MM.1S (cell line): Measurements from ENCODE around the gene TSHZ2.

Source experiments
- DNase-seq: peaks from one replicate; pipeline ENCODE4 v3.0.0-alpha.2; 2015
- H2AFZ ChIP-seq: fragments of 300-600 bp; sonication (generic); 2 replicates; pipeline ENCODE4 v1.6.0; 2016; ENCODE audit warnings: antibody characterized with exemption, low read length
- H3F3A ChIP-seq: fragments of 300-600 bp; sonication (generic); 2 replicates; pipeline ENCODE4 v1.6.1; 2016; ENCODE audit warnings: mild to moderate bottlenecking, antibody characterized with exemption, low read length, moderate library complexity, mixed read lengths; ENCODE audit not compliant: insufficient read depth
- H3K27ac ChIP-seq: fragments of 300-600 bp; sonication (generic); 2 replicates; pipeline ENCODE4 v1.5.1; 2016; ENCODE audit warnings: mild to moderate bottlenecking, low read length
- H3K27me3 ChIP-seq: fragments of 300-600 bp; sonication (generic); replicated peaks from 2 replicates; pipeline ENCODE4 v1.6.0; 2016; ENCODE audit warnings: low read length; ENCODE audit not compliant: insufficient read depth
- H3K36me3 ChIP-seq: fragments of 300-600 bp; sonication (generic); replicated peaks from 2 replicates; pipeline ENCODE4 v1.6.1; 2016; ENCODE audit warnings: mild to moderate bottlenecking, low read length, mixed read lengths; ENCODE audit not compliant: insufficient read depth
- H3K4me1 ChIP-seq: fragments of 300-600 bp; sonication (generic); 2 replicates; pipeline ENCODE4 v1.6.1; 2016; ENCODE audit warnings: low read length, mixed read lengths
- H3K4me2 ChIP-seq: fragments of 300-600 bp; sonication (generic); 2 replicates; pipeline ENCODE4 v1.6.0; 2016; ENCODE audit warnings: low read depth, low read length
- H3K4me3 ChIP-seq: fragments of 300-600 bp; sonication (generic); 2 replicates; pipeline ENCODE4 v1.5.1; 2016; ENCODE audit warnings: low read length, mixed read lengths
- H3K79me2 ChIP-seq: fragments of 300-600 bp; sonication (generic); 2 replicates; pipeline ENCODE4 v1.6.1; 2016; ENCODE audit warnings: mixed run types, low read length, mixed read lengths
- H3K9ac ChIP-seq: fragments of 300-600 bp; sonication (generic); 2 replicates; pipeline ENCODE4 v1.6.1; 2016; ENCODE audit warnings: low read length, mixed read lengths
- H3K9me2 ChIP-seq: fragments of 300-600 bp; sonication (generic); replicated peaks from 2 replicates; pipeline ENCODE4 v1.6.1; 2016; ENCODE audit warnings: mild to moderate bottlenecking, low read length, mixed read lengths; ENCODE audit not compliant: insufficient read depth
- H3K9me3 ChIP-seq: fragments of 300-600 bp; sonication (generic); replicated peaks from 2 replicates; pipeline ENCODE4 v1.6.1; 2016; ENCODE audit warnings: mild to moderate bottlenecking, low read length, mixed read lengths; ENCODE audit not compliant: insufficient read depth
- H4K20me1 ChIP-seq: fragments of 300-600 bp; sonication (generic); 2 replicates; pipeline ENCODE4 v1.6.1; 2016; ENCODE audit warnings: mild to moderate bottlenecking, low read length, moderate library complexity, mixed read lengths; ENCODE audit not compliant: insufficient read depth
- EZH2 ChIP-seq: fragments of 300-600 bp; sonication (generic); optimal IDR thresholded peaks from 2 replicates; pipeline ENCODE3; 2017; ENCODE audit warnings: low read depth, mild to moderate bottlenecking, antibody characterized with exemption, low read length, mixed read lengths
- EZH2phosphoT487 ChIP-seq: fragments of 300-600 bp; sonication (generic); IDR thresholded peaks from 2 replicates; pipeline ENCODE4 v1.6.1; 2018; ENCODE audit warnings: antibody characterized with exemption, low read length
- TF ChIP-seq, protein P1 (sequence below): fragments of 300-600 bp; sonication (generic); IDR thresholded peaks from 2 replicates; pipeline ENCODE4 v1.5.1; 2016; ENCODE audit warnings: antibody characterized with exemption, low read length, mixed read lengths

TSHZ2 gene

DNA sequence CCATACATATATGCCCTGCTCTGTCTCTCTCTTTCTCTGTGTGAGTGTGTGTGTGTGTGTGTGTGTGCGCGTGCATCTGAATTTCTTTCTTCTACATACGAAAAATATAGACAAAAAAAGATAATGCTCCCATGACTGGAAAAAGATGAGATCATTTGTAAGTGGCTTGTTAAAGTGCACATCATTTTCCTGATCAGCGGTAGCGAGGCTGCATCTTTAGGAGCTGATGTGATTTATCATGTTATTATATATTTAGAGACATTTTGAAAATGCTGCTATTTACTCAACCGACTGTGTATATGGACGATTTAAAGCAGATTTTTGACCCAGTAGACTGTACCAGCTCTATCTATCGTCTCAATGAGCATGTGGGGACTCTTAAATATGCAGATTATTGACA is 265.3 kb downstream of the TSHZ2 start:
- no peaks in the 10 kb centered on the region for H3K36me3 ChIP-seq
- no peaks in the 10 kb centered on the region for H3K9me3 ChIP-seq
- no peaks in the 10 kb centered on the region for H3K27me3 ChIP-seq
- no peak for DNase-seq
- H3K4me2 ChIP-seq: no peak overlapping the region
- no peaks in the 10 kb centered on the region for H3F3A ChIP-seq
- H3K4me1 ChIP-seq: no peaks in the 10 kb centered on the region
- no peak overlapping the region for H3K27ac ChIP-seq
- H3K9me2 ChIP-seq: no peaks in the 10 kb centered on the region
- H3K4me3 ChIP-seq: no peak overlapping the region
- H3K79me2 ChIP-seq: no peaks in the 10 kb centered on the region
- no peaks in the 10 kb centered on the region for H4K20me1 ChIP-seq
- no peak for TF ChIP-seq EZH2
- TF ChIP-seq, protein P1, sequence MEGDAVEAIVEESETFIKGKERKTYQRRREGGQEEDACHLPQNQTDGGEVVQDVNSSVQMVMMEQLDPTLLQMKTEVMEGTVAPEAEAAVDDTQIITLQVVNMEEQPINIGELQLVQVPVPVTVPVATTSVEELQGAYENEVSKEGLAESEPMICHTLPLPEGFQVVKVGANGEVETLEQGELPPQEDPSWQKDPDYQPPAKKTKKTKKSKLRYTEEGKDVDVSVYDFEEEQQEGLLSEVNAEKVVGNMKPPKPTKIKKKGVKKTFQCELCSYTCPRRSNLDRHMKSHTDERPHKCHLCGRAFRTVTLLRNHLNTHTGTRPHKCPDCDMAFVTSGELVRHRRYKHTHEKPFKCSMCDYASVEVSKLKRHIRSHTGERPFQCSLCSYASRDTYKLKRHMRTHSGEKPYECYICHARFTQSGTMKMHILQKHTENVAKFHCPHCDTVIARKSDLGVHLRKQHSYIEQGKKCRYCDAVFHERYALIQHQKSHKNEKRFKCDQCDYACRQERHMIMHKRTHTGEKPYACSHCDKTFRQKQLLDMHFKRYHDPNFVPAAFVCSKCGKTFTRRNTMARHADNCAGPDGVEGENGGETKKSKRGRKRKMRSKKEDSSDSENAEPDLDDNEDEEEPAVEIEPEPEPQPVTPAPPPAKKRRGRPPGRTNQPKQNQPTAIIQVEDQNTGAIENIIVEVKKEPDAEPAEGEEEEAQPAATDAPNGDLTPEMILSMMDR: no peak
- no peak for TF ChIP-seq EZH2phosphoT487
- no peak overlapping the region for H3K9ac ChIP-seq
- H2AFZ ChIP-seq: no peak overlapping the region

DNA sequence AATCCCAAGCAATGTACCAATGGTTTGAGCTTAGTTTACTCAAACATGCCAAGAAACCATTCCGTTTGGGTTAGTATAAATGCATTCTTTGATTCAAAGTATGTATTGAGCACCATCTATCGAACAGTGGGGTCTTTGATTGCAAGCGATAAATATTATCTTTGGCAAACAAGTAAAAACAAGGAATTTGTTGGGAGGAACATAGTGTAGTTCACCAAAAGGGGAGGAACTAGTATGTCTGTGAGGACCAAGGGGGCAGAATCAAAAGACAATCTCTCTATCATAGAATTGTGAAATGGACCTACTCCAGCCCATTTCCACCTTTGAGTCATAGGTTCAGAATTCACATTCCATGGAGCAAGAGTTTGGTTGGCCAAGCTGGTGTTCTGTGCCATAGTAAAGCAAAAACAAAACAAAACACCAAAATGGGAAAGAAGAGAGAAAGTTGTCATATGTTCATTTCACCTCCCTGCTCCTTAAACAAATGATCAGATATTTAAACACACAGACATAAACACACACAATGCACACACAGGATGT is 266.0 kb downstream of the TSHZ2 start:
- no peak overlapping the region for H3K4me2 ChIP-seq
- H3K9me2 ChIP-seq: no peaks in the 10 kb centered on the region
- H3K79me2 ChIP-seq: no peaks in the 10 kb centered on the region
- no peaks in the 10 kb centered on the region for H3K9me3 ChIP-seq
- no peak overlapping the region for H3K9ac ChIP-seq
- H4K20me1 ChIP-seq: no peaks in the 10 kb centered on the region
- H3K4me3 ChIP-seq: no peak overlapping the region
- no peak overlapping the region for H3K27ac ChIP-seq
- H3K27me3 ChIP-seq: no peaks in the 10 kb centered on the region
- H3K36me3 ChIP-seq: no peaks in the 10 kb centered on the region
- no peak for DNase-seq
- H3F3A ChIP-seq: no peaks in the 10 kb centered on the region
- H2AFZ ChIP-seq: no peak overlapping the region
- TF ChIP-seq, protein P1: no peak
- TF ChIP-seq EZH2phosphoT487: no peak
- no peak for TF ChIP-seq EZH2
- H3K4me1 ChIP-seq: no peaks in the 10 kb centered on the region

GRCh38 chr20:53243152-53243551 is 271.0 kb downstream of the TSHZ2 start:
- Histone ChIP-seq H3K4me1 (no peaks in the 10 kb centered on the region), H3K4me3 (no peak overlapping the region), H3K9me2 (no peaks in the 10 kb centered on the region), H3K9me3 (no peaks in the 10 kb centered on the region), H3K9ac (no peak overlapping the region), H3K27ac (no peak overlapping the region), H3K36me3 (no peaks in the 10 kb centered on the region), H3K79me2 (no peaks in the 10 kb centered on the region), H3K4me2 (no peak overlapping the region), H3K27me3 (no peaks in the 10 kb centered on the region), H2AFZ (no peak overlapping the region), H4K20me1 (no peaks in the 10 kb centered on the region), H3F3A (no peaks in the 10 kb centered on the region)
- no peak for DNase-seq
- TF ChIP-seq EZH2phosphoT487 (no peak), EZH2 (no peak)

- Histone ChIP-seq H3K9ac (no peak overlapping the region), H3K4me2 (no peak overlapping the region), H3K4me1 (no peaks in the 10 kb centered on the region), H2AFZ (no peak overlapping the region), H3K79me2 (no peaks in the 10 kb centered on the region), H3K9me3 (no peaks in the 10 kb centered on the region), H3K27ac (no peak overlapping the region), H3K36me3 (no peaks in the 10 kb centered on the region), H3K4me3 (no peak overlapping the region), H3K27me3 (no peaks in the 10 kb centered on the region), H3F3A (no peaks in the 10 kb centered on the region), H4K20me1 (no peaks in the 10 kb centered on the region), H3K9me2 (no peaks in the 10 kb centered on the region)
- TF ChIP-seq, protein P1: no peak
- TF ChIP-seq EZH2 (no peak), EZH2phosphoT487 (no peak)
- no peak for DNase-seq
Measured at GRCh38 chr20:53244711-53245110, 272.6 kb downstream of the TSHZ2 start.
